ENCODE measurements around the gene TMEM170B.

GRCh38 chr6:11632795-11633511 is 95.4 kb downstream of the TMEM170B start:
- no peak for TF ChIP-seq CTCF (IDR thresholded peaks at IDR 0.05)
- TF ChIP-seq POLR2A (IDR thresholded peaks at IDR 0.05), result no peak
